GM18909 (cell line): Measurements from ENCODE around the gene HUS1.
"Not testable (repeated sequence)": the region's sequence is repeated elsewhere in the genome, so short reads cannot be mapped to it uniquely, and the experiment has no call there.

Experiments
- ATAC-seq: cut with Tn5 transposase; IDR thresholded peaks from one replicate; pipeline ENCODE4 v1.9.1; 2021; ENCODE audit warnings: mild to moderate bottlenecking; ENCODE audit not compliant: unreplicated experiment, poor library complexity

HUS1 gene

DNA sequence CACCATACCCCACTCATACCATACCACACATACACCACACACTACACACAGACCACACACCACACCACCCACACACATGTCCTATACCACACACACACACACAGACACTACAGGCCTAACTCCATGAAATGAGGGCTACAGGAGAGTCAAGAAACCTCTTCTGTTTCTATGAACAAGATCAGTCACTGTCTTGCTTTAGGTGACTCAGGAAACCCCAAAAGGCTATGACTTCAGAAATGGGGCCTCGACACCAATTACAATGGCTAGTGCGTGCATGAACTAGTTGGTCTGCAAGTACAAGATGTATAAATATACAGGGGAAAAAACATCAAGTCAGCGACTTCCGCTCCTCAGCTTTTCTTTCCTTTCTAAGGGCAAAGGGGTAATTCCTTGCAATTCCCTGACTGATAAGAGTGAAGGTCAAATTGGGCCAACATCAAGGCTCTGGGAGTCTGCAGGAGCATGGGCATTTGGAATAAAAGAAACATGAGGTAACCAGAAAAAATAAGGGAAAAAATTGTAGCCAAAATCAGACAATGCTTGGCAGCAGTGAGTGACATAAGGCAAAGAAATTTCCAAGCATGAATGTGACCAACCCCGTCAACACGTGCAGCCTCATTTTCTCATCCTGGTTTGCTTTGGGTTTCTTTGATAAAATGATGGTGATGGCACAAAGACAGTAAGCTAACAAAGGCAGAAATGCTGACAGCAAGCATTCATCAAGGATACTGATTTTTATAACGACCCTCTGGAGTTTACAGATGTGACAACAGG is 32.6 kb downstream of the HUS1 start:
- ATAC-seq: no peak

DNA sequence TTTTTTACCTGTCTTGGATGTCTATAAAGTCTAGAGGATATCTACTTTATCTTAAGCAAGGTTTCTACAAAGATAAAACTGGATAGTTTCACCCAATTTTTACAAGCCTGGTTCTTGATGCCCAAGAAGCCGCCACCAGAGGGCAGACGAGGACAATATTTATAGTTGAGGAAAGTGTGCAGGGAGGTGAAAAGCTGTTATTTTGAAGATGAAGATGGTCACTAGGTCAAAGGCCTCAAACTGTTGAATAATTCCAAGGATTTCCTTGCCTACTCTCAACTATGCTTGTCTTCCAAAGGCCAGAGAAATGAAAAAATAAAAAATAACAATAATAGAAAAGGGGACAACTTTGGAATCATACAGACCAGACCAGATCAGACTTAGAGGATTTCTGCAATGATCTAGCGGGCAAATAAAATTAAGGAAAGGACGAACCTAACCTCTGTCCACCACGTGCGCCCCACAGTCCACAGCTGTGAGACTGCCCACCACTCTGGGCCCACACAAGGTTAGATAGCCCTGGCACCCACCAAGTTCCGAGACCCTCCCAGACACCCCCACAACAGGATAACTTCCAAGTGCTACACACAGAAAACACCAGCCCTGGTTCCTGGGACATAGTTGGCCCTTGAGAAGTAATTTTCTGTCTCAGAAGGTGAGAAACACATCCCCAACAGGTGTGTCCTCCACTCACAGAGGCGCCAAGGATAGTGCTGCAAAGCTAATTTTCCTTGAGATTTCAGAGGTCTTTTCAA is 34.0 kb downstream of the HUS1 start:
- no peak for ATAC-seq

DNA sequence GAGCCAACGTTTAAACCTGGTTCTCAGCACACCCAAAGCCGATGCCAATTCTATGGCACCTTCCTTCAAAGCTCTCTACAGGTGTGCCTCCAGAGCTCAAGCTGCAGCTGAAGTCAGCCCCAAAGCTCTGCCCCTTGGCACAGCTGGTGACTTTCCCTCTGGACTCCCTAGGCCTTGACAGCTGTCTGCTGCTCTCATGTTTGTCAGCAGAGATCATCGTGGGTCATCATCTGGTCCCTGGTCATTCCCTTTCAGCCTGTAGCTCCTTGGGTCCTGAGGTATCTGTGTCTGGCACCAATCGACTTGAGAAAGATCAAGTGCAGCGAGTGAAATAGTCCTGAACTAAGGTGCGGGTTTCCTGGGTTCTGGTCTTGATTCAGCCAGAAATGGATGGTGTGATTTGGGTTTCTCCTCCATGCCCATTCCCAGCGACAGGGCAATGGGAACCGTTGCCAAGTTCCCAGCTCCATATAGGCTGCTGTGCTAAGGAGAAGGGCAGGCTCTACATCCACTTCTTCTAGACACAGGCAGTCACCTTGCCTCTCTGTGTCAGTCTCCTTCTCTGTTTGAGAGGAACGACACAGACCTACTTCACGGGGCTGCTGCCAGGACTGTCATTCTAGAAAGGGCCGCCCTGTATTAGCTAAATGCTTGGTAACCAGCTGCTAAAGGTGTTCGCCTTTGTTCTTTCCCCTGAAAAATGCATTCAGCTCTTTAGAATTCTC is 34.7 kb downstream of the HUS1 start:
- ATAC-seq: no peak

DNA sequence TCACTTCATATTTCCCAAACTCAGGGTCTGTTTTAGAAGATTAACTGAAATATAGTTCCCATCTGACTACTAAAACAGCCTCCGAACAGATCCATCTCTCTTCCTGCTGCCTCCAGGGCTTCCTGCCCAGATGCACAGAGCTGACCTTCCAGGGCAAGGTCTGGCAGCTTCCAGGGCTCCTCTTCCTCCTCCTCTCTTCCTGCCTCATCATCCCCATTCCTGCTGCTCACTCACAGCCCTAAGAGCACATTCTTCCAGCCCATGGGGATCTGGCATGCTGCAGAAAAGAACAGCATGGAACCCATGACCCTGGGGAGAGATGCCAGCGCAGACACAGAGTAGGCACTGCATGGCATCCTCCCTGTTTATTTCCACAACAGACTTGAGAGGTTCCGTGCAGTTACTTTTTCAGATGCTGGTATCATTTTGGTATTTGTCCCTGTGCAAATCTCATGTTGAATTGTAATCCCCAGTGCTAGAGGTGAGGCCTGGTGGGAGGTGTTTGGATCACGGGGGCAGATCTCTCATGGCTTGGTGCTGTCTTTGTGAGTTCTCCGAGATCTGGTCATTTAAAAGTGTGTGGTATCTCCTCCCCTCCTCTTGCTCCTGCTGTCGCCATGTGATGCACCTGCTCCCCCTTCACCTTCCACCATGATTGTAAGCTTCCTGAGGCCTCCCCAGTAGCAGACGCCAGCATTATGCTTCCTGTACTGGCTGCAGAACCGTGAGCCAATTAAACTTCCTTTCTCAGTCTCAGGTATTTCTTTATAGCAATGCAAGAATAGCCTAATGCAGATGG is 35.5 kb downstream of the HUS1 start:
- ATAC-seq: no peak

DNA sequence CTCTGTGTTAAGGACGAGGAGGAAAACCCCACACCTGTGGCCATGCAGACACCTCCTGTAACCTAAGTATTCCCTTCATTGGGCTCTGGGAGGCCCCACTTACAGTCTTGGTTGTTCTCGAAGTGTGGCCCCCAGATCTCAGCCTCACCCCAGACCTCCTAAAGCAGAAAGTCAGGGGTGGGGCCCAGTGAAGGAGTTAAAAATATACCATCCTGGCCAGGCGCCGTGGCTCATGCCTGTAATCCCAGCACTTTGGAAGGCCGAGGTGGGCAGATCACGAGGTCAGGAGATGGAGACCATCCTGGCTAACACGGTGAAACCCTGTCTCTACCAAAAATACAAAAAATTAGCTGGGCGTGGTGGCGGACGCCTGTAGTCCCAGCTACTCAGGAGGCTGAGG is 36.8 kb downstream of the HUS1 start:
- ATAC-seq: not testable (repeated sequence)

DNA sequence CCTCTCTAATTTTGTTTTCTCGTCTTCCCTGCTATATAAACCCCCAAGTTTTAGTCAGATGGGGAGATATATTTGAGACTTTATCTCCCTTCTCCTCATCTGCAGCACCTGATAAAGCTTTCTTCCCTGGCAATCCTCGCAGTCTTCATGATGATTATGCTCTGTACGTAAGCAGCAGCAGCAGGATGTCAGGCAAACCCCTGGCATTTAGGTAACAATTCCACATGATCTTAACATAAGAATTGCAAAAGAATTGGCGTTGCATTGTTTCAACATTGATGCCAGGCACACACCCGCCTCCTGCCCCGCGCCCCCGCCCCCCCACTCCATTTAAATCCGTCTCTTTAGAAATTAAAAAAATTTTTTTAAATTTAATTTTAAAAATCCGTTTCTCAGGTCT is 37.3 kb downstream of the HUS1 start:
- ATAC-seq: no peak

DNA sequence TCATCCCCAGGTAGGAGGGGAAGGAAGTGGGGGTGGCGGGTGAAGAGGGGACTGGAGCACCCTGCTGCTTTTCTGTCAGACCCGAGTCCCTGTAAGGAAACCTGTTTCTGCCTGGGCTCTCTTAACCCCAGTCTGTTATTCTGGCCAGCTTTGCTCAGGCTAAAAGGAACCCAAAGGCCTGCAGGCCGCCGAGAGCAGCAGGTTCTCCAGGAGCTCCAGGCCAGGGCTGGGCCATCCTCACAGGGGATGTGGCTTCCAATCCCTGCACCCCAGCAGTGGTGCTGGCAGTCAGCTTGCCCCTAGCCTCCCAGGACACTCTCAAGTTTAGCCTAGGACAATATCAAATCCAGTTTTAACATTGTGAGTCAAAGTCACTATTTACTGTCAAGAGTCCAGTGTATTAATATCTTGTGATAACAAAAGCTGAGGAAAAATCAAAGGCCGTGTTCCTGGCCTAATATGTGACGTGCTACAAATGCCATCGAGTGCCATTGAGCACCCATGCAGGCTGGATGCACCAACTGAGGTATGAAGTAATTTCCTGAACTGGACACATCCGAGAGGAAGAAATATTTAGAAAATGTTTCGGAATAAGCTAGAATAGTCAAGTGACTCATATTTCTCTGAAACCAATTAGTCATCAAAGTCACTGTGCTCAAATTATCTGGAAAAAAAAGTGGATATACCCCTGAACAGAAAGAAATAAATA is 38.1 kb downstream of the HUS1 start:
- ATAC-seq: no peak

DNA sequence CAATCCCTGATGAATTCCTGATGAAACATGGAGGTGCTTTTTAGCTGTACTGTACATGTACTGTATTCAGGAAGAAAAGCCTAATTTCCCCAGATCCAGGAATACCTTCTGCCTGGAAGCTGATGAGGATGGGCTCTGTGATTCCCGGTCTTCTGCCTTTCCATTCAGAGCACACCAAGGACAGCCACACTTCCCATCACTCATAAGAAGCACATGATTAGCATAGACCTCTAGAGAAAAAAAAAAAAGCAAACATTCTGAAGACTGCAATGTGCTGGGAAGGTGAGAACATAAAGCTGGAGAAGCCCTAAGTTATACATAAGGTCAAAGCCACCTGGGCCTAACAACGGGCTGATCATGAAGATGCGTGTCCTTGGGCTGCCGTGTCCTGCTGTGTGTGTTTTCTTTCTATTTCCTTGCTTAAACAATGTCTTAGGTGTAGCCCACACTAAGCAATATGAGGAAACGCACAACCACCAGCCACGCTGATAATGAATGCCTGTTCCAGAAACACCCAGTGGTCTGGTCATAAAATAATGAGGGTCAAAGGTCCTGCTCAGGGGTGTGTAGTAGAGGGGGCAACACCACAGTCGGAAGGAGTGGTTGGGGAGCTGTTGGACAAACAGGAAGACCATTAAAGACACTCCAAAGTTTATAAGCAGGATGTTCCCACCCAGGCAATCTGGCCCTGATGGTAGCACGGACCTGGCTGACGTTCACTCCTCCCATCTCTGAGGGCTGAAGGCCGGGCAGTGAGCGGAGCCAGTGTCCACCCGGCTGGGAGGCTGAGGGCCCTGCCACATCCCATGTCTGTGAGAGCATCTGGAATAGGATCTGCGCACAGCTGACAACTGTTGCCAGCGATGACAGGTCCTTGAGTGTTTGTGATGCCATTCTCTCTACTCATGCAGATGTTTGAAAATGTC is 39.1 kb downstream of the HUS1 start:
- ATAC-seq: no peak

DNA sequence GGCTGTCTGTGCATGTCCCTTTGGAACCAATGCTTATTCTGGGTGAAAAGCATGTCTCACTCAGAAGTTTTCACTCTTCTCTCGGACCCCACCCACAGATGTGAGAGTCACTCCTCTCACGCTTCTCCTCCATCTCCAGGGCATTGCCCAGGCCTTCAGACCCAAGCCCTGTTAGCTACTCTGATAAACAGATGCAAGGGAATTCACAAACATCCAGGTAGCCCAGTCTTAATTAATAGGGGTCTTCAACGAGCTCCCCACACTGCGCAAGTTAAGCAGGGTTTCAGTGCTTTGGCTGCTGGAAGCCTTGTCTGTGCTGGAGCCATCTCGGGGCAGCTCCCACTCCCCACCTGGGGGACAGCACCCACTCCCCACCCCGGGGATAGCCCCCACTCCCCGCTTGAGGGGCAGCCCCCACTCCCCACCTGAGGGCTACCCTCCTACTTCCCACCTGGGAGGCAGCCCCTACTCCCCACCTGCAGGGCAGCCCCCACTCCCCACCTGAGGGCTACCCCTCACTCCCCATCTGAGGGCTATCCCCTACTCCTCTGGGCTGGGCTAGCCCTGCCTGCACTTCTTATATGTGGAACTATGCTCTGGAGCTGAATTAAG is 39.9 kb downstream of the HUS1 start:
- no peak for ATAC-seq

DNA sequence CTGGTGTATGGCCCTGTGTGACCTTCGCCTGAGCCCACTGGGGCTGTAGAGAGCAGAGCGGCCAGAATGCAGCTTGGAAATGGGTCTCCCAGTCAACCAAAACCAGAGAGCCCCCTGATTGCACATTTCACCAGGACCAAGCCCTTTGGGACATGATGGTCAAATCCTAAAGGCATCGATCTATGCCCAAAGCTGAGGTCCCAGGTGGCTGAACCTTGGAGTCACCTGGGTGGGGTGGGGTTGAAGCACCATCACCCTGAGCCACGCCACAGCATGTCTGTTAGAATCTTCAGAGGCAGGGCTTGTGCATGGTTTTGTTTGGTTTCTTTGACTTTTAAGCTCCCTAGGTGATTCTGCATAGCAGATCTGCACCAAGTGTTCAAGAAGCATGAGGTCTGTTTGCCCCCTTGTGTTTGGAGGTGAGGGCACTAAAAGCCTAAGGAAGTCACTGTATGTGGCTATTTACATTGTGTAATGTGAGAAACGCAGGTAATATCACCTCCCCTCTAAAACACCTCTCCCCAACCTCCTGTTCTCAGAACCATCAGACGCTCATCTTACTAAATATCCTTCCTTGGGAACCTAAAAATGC is 40.7 kb downstream of the HUS1 start:
- no peak for ATAC-seq

DNA sequence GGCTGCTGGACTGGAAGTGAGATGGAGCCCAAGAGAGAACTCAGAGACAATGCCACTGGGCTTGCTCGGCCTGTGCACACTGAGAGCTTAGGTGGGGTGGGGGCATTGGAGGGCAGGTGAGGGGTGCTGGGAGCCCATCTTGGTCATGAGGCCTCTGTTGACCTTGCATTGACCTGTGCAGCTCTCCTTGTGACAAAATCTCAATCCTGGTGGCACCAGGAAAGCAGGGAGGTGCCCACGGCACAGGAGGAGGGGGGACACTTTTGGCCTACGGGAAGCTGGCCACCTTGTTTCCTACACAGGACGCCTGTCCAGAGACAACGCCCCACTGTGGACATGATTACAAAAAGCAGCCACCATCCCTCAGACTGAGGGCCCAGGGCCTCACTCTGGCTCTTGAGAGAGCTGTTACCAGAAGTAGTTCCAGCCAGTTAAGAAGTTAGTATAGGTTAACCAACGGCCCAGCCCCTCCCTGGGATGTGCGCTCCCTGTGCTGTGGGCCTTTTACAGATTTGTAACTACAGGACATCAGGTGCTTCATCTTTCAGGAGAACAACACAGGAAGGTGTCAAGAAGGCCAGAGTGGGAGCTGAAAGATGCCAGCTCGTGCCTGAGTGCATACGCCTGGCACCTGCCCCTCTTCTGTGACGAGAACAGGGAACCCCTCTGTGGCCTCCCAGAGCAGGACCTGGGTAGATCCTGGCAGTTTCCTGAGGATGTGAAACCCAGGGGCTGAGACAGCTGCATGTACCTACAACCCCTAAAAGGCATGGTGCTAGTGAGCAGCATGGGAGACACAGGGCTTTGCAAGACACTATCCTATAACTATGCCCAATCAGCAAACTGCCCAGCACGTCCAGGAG is 41.5 kb downstream of the HUS1 start:
- peak; percentile 69 for ATAC-seq

DNA sequence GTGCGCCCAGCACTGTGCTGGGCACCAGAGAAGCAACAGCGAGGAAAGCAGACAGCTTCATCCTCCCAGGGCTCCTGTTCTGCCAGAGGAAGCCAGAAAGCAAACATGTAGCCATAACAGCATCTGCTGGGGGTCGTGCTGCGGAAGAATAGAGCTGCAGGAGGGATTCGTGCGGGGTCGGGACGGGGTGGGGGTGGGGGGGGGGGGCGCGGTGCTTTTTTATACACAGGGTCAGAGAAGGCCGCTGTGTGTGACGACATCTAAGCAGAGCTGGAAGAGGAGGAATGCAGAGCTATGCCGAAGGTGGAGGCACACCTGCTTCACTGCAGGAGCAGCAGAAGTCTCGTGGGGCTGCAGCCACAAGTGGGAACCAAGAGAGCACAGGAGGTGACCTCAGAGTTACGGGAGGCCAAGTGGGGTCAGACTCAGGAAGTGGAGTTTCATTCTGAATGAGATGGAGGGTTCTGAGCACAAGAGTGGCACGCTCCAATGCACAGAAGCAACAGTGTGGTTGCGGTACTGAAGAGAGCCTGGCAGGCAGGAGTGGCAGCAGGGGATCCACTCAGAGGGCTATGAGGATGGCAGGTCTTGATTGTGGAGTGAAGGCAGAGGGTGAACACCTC is 42.2 kb downstream of the HUS1 start:
- ATAC-seq: peak; percentile 96

DNA sequence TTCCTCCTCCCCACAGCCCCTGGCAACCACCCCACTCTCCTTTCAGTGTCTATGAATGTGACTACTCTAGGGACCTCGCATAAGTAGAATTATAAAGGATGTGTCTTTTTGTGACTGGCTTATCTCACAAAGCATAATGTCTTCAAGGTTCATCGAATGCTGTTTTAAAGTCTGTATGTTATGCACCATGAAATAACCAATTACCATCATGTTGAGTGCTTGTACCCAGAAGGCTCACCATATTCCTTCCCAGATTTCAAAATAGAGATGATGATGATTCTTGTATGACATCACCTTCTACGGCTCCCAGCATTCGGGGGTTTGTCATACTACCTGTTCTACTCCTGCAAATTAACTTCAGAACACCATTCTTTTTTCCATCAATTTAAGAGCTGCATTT is 43.1 kb downstream of the HUS1 start:
- no peak for ATAC-seq

DNA sequence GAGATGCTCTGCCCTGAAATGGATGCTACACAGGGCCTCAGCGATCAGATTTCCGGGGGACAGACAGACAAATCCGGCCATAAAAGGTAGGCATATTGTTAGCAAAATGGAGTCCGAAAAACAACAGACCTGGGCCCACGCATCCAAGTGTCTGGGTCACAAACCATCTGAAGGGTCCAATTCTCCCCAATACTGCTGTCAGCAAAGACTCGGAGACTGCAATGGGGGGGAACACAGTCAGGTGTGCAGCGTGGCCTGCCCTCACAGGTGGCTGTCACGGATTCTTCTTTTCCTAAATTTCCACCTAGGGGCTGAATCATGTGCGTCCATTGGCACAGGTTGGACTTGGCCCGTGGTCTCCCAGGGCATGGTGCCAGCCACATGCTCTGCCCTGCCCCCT is 44.1 kb downstream of the HUS1 start:
- ATAC-seq: no peak

DNA sequence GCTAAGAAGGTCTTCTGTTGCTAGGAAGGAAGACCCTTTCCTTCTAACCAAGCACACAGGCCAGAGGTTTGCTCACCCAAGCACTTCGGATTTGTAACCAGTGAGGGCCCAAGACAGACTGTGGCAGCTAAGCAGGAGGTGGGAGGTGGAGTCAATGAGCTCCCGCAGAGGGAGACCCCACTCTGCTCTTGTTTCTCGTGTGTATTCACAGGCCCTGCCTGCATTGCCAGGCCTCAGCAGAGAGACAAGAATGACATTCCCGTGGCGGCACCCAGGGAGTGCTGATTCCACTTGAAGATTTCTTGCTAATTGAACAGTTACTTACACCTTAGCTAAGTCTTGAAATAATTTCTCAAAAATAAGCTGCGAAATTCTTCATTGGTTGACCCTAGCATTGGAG is 44.6 kb downstream of the HUS1 start:
- no peak for ATAC-seq

DNA sequence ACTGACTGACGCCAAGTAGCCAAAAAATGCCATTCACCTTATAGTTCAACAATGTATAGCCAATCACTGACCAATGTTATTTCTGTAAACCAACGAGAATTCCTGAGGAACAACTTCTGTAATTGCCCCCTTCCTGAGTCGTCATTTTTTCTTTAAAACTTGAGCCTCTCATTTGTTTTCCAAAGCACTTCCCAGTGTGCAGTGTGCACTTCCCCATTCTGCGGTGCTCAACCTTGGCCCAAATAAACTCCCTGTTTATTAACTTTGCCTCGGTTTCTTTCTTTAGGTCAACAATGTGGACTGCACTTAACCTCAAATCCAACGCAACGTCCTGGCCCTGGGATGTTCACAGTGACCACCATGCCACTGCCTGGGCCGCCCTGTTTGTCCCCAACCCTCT is 46.2 kb downstream of the HUS1 start:
- ATAC-seq: no peak
